Adipocyte (in vitro differentiated cells): Measurements from ENCODE around the gene H6PD.

Experiments
- DNase-seq: peaks from one replicate; pipeline ENCODE4 v3.0.0-alpha.2; 2015; ENCODE audit warnings: low read depth
- H3K27me3 ChIP-seq: replicated peaks from 2 replicates; pipeline ENCODE4 v1.7.0; 2013; ENCODE audit warnings: mild to moderate bottlenecking, low read length, moderate library complexity; ENCODE audit not compliant: control insufficient read depth, insufficient read depth
- H3K36me3 ChIP-seq: 2 replicates; pipeline ENCODE4 v1.7.0; 2013; ENCODE audit warnings: low read length, mild to moderate bottlenecking, moderate library complexity; ENCODE audit not compliant: control insufficient read depth, insufficient read depth, severe bottlenecking
- H3K4me1 ChIP-seq: 2 replicates; pipeline ENCODE4 v1.7.0; 2013; ENCODE audit warnings: mild to moderate bottlenecking, low read length, moderate library complexity; ENCODE audit not compliant: control insufficient read depth, insufficient read depth
- H3K4me3 ChIP-seq: 2 replicates; pipeline ENCODE4 v1.7.0; 2013; ENCODE audit warnings: mild to moderate bottlenecking, low read length, moderate library complexity
- H3K9ac ChIP-seq: 2 replicates; pipeline ENCODE4 v1.7.0; 2013; ENCODE audit warnings: mild to moderate bottlenecking, low read length, moderate library complexity
- H3K9me3 ChIP-seq: 2 replicates; pipeline ENCODE4 v1.7.0; 2013; ENCODE audit warnings: mild to moderate bottlenecking, low read length, moderate library complexity; ENCODE audit not compliant: control insufficient read depth

The H6PD gene

GRCh38 chr1:9234223-9235095 is at the start of gene H6PD:
TSS of gene H6PD (plus strand) at chr1:9234774. CDS start at chr1:9244935, 10,161 bp downstream.
- H3K4me1 ChIP-seq: peaks cover 55% of the 10 kb centered on the region
- no peaks in the 10 kb centered on the region for H3K27me3 ChIP-seq
- H3K9me3 ChIP-seq: no peaks in the 10 kb centered on the region
- DNase-seq: peak; percentile 96
- peak within 1 kb of the TSS; percentile 85 for H3K4me3 ChIP-seq
- H3K36me3 ChIP-seq: no peaks in the 10 kb centered on the region
- H3K9ac ChIP-seq: peak within 1 kb of the TSS; percentile 91

- H3K4me1 ChIP-seq: peaks cover 19% of the 10 kb centered on the region
- no peaks in the 10 kb centered on the region for H3K27me3 ChIP-seq
- no peaks in the 10 kb centered on the region for H3K36me3 ChIP-seq
- no peak overlapping the region for H3K4me3 ChIP-seq
- H3K9me3 ChIP-seq: no peaks in the 10 kb centered on the region
- no peak for DNase-seq
- no peak overlapping the region for H3K9ac ChIP-seq
These were observed 48.3 kb upstream of the H6PD start for GRCh38 chr1:9186082-9186859.

GRCh38 chr1:9187004-9187403 is 47.6 kb upstream of the H6PD start:
- DNase-seq: no peak

GRCh38 chr1:9190234-9190633 is 44.3 kb upstream of the H6PD start:
- Histone ChIP-seq H3K4me1 (peaks cover 31% of the 10 kb centered on the region), H3K9me3 (no peaks in the 10 kb centered on the region), H3K4me3 (no peak overlapping the region), H3K36me3 (no peaks in the 10 kb centered on the region), H3K27me3 (no peaks in the 10 kb centered on the region), H3K9ac (no peak overlapping the region)
- no peak for DNase-seq

More at GRCh38 chr1:9187004-9187403, 47.6 kb upstream of the H6PD start:
- Histone ChIP-seq H3K4me3 (no peak overlapping the region), H3K36me3 (no peaks in the 10 kb centered on the region), H3K9ac (no peak overlapping the region), H3K4me1 (peaks cover 19% of the 10 kb centered on the region), H3K9me3 (no peaks in the 10 kb centered on the region), H3K27me3 (no peaks in the 10 kb centered on the region)

- Histone ChIP-seq H3K27me3 (no peaks in the 10 kb centered on the region), H3K36me3 (no peaks in the 10 kb centered on the region), H3K4me3 (no peak overlapping the region), H3K9me3 (no peaks in the 10 kb centered on the region), H3K4me1 (peaks cover 33% of the 10 kb centered on the region), H3K9ac (no peak overlapping the region)
- DNase-seq: no peak
These were observed 43.3 kb upstream of the H6PD start for GRCh38 chr1:9191231-9191630.

GRCh38 chr1:9192578-9193232 is 41.9 kb upstream of the H6PD start:
- Histone ChIP-seq H3K9me3 (no peaks in the 10 kb centered on the region), H3K27me3 (no peaks in the 10 kb centered on the region), H3K9ac (no peak overlapping the region), H3K4me3 (no peak overlapping the region), H3K4me1 (peaks cover 39% of the 10 kb centered on the region), H3K36me3 (no peaks in the 10 kb centered on the region)
- no peak for DNase-seq

- Histone ChIP-seq H3K4me1 (peaks cover 44% of the 10 kb centered on the region), H3K36me3 (no peaks in the 10 kb centered on the region), H3K9ac (no peak overlapping the region), H3K27me3 (no peaks in the 10 kb centered on the region), H3K4me3 (no peak overlapping the region), H3K9me3 (no peaks in the 10 kb centered on the region)
- peak; percentile 24 for DNase-seq
These were observed 41.3 kb upstream of the H6PD start for GRCh38 chr1:9193233-9193625.

- Histone ChIP-seq H3K4me1 (peaks cover 48% of the 10 kb centered on the region), H3K9me3 (no peaks in the 10 kb centered on the region), H3K4me3 (no peak overlapping the region), H3K27me3 (no peaks in the 10 kb centered on the region), H3K9ac (no peak overlapping the region), H3K36me3 (no peaks in the 10 kb centered on the region)
- DNase-seq: no peak
These were observed 40.5 kb upstream of the H6PD start for GRCh38 chr1:9194024-9194423.

GRCh38 chr1:9195651-9196050 is 38.9 kb upstream of the H6PD start:
- H3K27me3 ChIP-seq: no peaks in the 10 kb centered on the region
- H3K36me3 ChIP-seq: no peaks in the 10 kb centered on the region
- H3K4me3 ChIP-seq: peak overlapping the region; percentile 73
- H3K9me3 ChIP-seq: no peaks in the 10 kb centered on the region
- H3K4me1 ChIP-seq: peaks cover 55% of the 10 kb centered on the region
- no peak for DNase-seq
- peak overlapping the region; percentile 82 for H3K9ac ChIP-seq

- H3K27me3 ChIP-seq: no peaks in the 10 kb centered on the region
- no peaks in the 10 kb centered on the region for H3K9me3 ChIP-seq
- H3K36me3 ChIP-seq: no peaks in the 10 kb centered on the region
- peak; percentile 87 for DNase-seq
- peak overlapping the region; percentile 73 for H3K4me3 ChIP-seq
- peaks cover 63% of the 10 kb centered on the region for H3K4me1 ChIP-seq
- H3K9ac ChIP-seq: peak overlapping the region; percentile 82
These were observed 38.2 kb upstream of the H6PD start for GRCh38 chr1:9196129-9197040.
